Measurements from ENCODE around the gene NOX5. TPM values are rescaled to one million over a fixed set of nuclear protein-coding genes. Genes with fewer than 3 reads are reported as not detected.

Gene NOX5
- total and polyA plus RNA-seq, 2 experiments from 2014 or later, result 0.11 TPM; not detected in 1

- no peaks in the 10 kb centered on the region for H3F3A ChIP-seq (ENCODE audit: insufficient read depth)
- 34 to 36% methylated on average over 5 of the region's 5 CpGs for WGBS, 2 experiments (ENCODE audit: low coverage in 1 of 2, low lambda C conversion rate in 2 of 2, missing lambda C conversion rate in 2 of 2)
Observed at GRCh38 chr15:69000091-69000490, 14.4 kb upstream of the NOX5 start.

GRCh38 chr15:69000725-69001503, 13.6 kb upstream of the NOX5 start:
- Histone ChIP-seq H3K9ac (no peak overlapping the region), H3K9me3 (ENCODE audit: low read depth) (no peaks in the 10 kb centered on the region), H3K27ac (no peak overlapping the region), H4K20me1 (ENCODE audit: insufficient read depth) (no peaks in the 10 kb centered on the region), H3K4me3 (no peak overlapping the region), H3K4me1 (ENCODE audit: insufficient read depth) (no peaks in the 10 kb centered on the region; the same call in 1 of the 2 replicates), H3K79me2 (ENCODE audit: insufficient read depth) (no peaks in the 10 kb centered on the region), H3K9me2 (ENCODE audit: insufficient read depth) (no peaks in the 10 kb centered on the region), H3K36me3 (ENCODE audit: low read depth) (no peaks in the 10 kb centered on the region), H3F3A (ENCODE audit: insufficient read depth) (no peaks in the 10 kb centered on the region), H3K4me2 (ENCODE audit: unreplicated experiment) (no peak overlapping the region), H2AFZ (no peak overlapping the region), H3K27me3 (replicated peaks; ENCODE audit: insufficient read depth) (peaks cover 10% of the 10 kb centered on the region; the same call in 1 of the 2 replicates)
- 73 to 77% methylated on average over 4 of the region's 4 CpGs for WGBS, 2 experiments (ENCODE audit: low coverage in 1 of 2, low lambda C conversion rate in 2 of 2, missing lambda C conversion rate in 2 of 2)
- TF ChIP-seq EZH2phosphoT487 (IDR thresholded peaks at IDR 0.05; ENCODE audit: insufficient read depth, low read depth) (no peak), EZH2 (IDR thresholded peaks at IDR 0.05; ENCODE audit: insufficient read depth, poor library complexity, severe bottlenecking) (no peak)
- no peak for DNase-seq
- in situ Hi-C loops (cut with MboI), result no loop called here

More at GRCh38 chr15:69000091-69000490, 14.4 kb upstream of the NOX5 start:
- Histone ChIP-seq H3K9me3 (ENCODE audit: low read depth) (no peaks in the 10 kb centered on the region), H3K36me3 (ENCODE audit: low read depth) (no peaks in the 10 kb centered on the region), H3K9ac (no peak overlapping the region), H3K9me2 (ENCODE audit: insufficient read depth) (no peaks in the 10 kb centered on the region), H3K4me3 (no peak overlapping the region), H3K27me3 (replicated peaks; ENCODE audit: insufficient read depth) (peaks cover 10% of the 10 kb centered on the region; the same call in 1 of the 2 replicates), H4K20me1 (ENCODE audit: insufficient read depth) (no peaks in the 10 kb centered on the region), H3K27ac (no peak overlapping the region), H3K4me2 (ENCODE audit: unreplicated experiment) (no peak overlapping the region), H3K79me2 (ENCODE audit: insufficient read depth) (no peaks in the 10 kb centered on the region), H2AFZ (no peak overlapping the region), H3K4me1 (ENCODE audit: insufficient read depth) (peaks cover 4% of the 10 kb centered on the region)
- no peak for DNase-seq
- in situ Hi-C loops (cut with MboI), result no loop called here
- TF ChIP-seq EZH2phosphoT487 (IDR thresholded peaks at IDR 0.05; ENCODE audit: insufficient read depth, low read depth) (no peak), EZH2 (IDR thresholded peaks at IDR 0.05; ENCODE audit: insufficient read depth, poor library complexity, severe bottlenecking) (no peak)

GRCh38 chr15:69002783-69003182, 11.7 kb upstream of the NOX5 start:
- H3K36me3 ChIP-seq (ENCODE audit: low read depth), result no peaks in the 10 kb centered on the region
- H3K9me3 ChIP-seq (ENCODE audit: low read depth), result no peaks in the 10 kb centered on the region
- peaks cover 10% of the 10 kb centered on the region; the same call in 1 of the 2 replicates for H3K27me3 ChIP-seq (replicated peaks; ENCODE audit: insufficient read depth)
- H3K9ac ChIP-seq, result no peak overlapping the region
- no peaks in the 10 kb centered on the region for H3F3A ChIP-seq (ENCODE audit: insufficient read depth)
- TF ChIP-seq EZH2phosphoT487 (IDR thresholded peaks at IDR 0.05; ENCODE audit: insufficient read depth, low read depth) (no peak), EZH2 (IDR thresholded peaks at IDR 0.05; ENCODE audit: insufficient read depth, poor library complexity, severe bottlenecking) (no peak)
- H2AFZ ChIP-seq, result no peak overlapping the region
- no peaks in the 10 kb centered on the region for H4K20me1 ChIP-seq (ENCODE audit: insufficient read depth)
- in situ Hi-C loops (cut with MboI), result no loop called here
- H3K79me2 ChIP-seq (ENCODE audit: insufficient read depth), result no peaks in the 10 kb centered on the region
- H3K4me3 ChIP-seq, result no peak overlapping the region
- H3K27ac ChIP-seq, result no peak overlapping the region
- DNase-seq, result no peak
- 34 to 46% methylated on average over 4 of the region's 4 CpGs for WGBS, 2 experiments (ENCODE audit: low coverage in 1 of 2, low lambda C conversion rate in 2 of 2, missing lambda C conversion rate in 2 of 2)
- no peak overlapping the region for H3K4me2 ChIP-seq (ENCODE audit: unreplicated experiment)
- no peaks in the 10 kb centered on the region for H3K9me2 ChIP-seq (ENCODE audit: insufficient read depth)
- no peaks in the 10 kb centered on the region; the same call in 1 of the 2 replicates for H3K4me1 ChIP-seq (ENCODE audit: insufficient read depth)

- TF ChIP-seq EZH2phosphoT487 (IDR thresholded peaks at IDR 0.05; ENCODE audit: insufficient read depth, low read depth) (no peak), EZH2 (IDR thresholded peaks at IDR 0.05; ENCODE audit: insufficient read depth, poor library complexity, severe bottlenecking) (no peak)
- Histone ChIP-seq H3K36me3 (ENCODE audit: low read depth) (no peaks in the 10 kb centered on the region), H3K27ac (no peak overlapping the region), H3K4me1 (ENCODE audit: insufficient read depth) (no peaks in the 10 kb centered on the region), H2AFZ (no peak overlapping the region), H3K27me3 (replicated peaks; ENCODE audit: insufficient read depth) (peaks cover 10% of the 10 kb centered on the region; the same call in 1 of the 2 replicates), H3F3A (ENCODE audit: insufficient read depth) (no peaks in the 10 kb centered on the region), H3K4me2 (ENCODE audit: unreplicated experiment) (no peak overlapping the region), H3K79me2 (ENCODE audit: insufficient read depth) (no peaks in the 10 kb centered on the region), H3K9me2 (ENCODE audit: insufficient read depth) (no peaks in the 10 kb centered on the region), H3K4me3 (no peak overlapping the region), H3K9me3 (ENCODE audit: low read depth) (no peaks in the 10 kb centered on the region), H3K9ac (no peak overlapping the region), H4K20me1 (ENCODE audit: insufficient read depth) (no peaks in the 10 kb centered on the region)
- 77 to 88% methylated on average over 2 of the region's 2 CpGs for WGBS, 2 experiments (ENCODE audit: low coverage in 1 of 2, low lambda C conversion rate in 2 of 2, missing lambda C conversion rate in 2 of 2)
- DNase-seq, result no peak
- in situ Hi-C loops (cut with MboI), result no loop called here
Observed at GRCh38 chr15:69004011-69004410, 10.5 kb upstream of the NOX5 start.

Measured in GM23248 (cell line).